Activated CD4-positive, alpha-beta T cell treated with anti-CD3 and anti-CD28 coated beads for 48 hours (primary cell): Measurements from ENCODE around the gene TAF15.

ENCODE experiments used
- DNase-seq: peaks from one replicate; pipeline ENCODE4 v3.0.0-alpha.2; 2020

The TAF15 gene

DNA sequence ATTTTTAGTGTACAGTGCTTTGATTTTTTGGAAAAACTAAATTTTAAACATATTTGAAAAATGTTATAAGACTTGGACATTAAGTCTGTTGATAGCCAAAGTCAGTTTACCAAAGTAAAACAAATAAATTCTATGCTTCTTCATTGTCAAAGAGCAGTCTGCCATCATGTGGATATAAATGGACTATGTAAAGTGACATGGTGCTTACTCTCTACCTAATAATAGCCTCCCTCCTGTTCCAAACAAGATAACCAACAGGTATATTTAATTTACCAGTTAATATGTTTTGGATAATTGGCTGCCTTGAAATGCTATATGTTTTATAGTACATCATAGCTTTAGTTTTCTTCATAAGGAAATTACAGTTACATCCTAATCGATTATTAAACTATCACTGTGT lies 15.9 kb downstream of the TAF15 start:
- DNase-seq = no peak

DNA sequence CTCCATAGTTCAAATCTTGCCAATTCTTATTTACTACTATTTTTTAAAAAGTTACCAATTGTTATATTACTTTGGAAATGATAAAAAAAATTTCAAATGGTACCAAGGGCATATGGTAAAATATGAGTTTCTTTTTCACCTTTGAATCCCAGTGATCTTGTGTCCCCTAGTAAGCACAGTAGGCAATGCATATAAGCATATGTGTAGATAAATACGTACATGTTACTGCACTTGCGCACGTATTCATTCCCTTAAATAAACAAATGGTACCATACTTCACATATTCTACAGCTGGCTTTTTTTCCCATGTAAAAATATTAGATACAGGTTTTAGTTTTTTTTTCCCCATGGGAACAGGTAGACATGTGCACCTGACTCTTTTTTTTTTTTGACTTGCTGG lies 31.8 kb downstream of the TAF15 start:
- no peak for DNase-seq

DNA sequence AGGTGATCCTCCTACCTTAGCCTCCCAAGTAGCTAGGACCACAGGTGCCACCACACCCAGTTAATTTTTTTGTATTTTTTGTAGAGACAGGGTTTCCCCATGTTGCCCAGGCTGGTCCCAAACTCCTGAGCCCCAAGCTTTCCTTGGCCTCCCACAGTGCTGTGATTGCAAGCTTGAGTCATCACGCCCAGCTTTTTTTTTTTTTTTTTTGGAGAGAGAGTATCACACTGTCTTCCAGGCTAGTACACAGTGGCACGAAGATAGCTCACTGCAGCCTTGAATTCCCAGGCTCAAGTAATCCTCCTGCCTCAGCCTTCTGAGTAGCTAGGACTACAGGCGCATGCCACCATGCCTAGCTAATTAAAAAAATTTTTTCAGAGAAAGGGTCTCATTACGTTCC lies 32.2 kb downstream of the TAF15 start:
- no peak for DNase-seq

DNA sequence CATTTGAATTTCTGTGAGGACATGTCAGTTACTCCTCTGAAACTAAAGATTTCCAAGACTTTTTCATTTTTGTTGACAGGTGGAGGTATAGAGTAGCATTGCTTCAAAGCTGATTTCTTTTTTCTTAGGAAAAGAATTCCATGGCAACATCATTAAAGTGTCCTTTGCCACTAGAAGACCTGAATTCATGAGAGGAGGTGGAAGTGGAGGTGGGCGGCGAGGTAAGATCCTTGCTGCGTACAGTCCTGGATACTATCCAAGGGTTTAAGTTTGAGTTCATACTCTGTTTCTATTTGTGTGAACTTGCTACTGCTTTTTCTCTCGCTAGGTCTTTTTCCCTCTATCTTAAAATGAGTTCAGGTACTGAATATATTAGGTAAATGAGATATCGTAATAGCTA lies 33.0 kb downstream of the TAF15 start:
- DNase-seq = no peak

DNA sequence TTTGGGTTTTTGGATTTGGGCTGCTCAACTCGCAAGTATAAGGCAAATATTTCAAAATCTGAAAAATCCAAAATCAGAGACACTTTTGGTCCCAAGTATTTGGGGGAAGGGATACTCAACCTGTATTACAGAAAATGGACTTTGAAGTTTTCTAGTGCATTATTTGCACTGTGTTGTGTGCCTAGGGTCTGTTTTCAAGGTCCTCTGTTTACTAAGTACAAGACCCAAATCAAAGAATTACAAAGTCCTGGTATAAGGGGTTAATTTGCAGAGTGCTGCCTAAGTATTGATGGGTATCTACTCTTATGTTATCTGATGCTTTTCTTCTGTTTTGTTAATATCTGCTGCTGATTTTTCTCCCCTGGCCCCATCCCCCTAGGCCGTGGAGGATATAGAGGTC lies 34.4 kb downstream of the TAF15 start:
- DNase-seq = no peak

DNA sequence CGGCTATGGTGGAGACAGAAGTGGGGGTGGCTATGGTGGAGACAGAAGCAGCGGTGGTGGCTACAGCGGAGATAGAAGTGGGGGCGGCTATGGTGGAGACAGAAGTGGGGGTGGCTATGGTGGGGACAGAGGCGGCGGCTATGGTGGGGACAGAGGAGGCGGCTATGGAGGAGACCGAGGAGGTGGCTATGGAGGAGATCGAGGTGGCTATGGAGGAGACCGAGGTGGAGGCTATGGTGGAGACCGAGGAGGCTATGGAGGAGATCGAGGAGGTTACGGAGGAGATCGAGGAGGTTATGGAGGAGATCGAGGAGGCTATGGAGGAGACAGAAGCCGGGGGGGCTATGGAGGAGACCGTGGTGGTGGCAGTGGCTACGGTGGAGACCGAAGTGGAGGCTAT lies 35.3 kb downstream of the TAF15 start:
- no peak for DNase-seq

DNA sequence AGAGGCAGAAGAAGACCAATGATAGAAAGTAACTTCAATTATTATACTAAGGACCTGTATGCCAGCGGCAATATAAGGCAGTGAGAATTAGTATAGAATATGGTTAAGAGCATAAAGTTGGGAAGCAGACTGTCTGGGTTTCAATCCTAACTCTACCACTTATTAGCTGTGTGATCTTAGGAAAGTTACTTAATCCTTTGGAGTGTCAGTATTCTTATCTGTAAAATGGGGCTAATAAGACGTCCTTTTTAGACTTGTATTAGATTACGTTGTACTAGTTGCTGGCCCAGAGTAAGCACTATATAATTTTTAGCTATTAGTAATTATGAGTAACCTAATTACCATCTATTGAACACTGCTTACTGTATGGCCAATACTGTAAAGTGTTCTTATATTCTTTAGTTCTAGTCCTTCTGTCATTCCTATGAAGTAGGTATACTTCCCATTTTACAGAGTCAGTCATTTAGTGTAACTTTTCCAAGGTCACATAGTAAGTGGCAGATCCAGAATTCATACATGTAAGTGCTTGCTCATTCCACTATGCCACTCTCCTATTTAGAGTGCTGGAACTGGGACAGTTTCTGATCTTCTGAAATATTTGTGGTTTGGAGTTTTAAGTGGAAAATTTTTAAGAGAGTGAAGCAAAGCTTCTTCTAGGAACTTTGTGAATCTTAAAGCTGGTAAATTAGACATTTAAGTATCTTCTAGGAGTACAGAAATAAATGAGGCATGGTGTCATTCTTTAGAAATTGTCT lies 36.9 kb downstream of the TAF15 start:
- no peak for DNase-seq

DNA sequence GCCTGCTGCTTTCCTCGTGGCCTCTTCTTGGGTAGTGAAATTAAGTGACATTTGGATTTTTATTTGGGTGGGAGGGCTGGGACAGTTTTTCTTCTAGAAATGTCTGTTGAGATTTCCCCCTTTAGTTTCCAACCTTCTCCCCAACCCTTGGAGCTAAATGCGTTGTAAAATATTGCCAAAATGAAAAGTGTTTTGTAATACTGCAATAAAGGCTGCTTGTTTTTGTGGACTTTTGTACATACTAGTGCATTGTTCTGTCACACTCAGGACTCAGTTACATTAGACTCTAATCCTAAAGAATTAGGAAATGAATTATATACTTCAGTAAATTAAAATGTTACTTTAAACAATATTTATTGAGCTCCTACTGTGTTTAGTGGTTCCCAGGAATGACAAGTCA lies 37.7 kb downstream of the TAF15 start:
- DNase-seq = no peak

DNA sequence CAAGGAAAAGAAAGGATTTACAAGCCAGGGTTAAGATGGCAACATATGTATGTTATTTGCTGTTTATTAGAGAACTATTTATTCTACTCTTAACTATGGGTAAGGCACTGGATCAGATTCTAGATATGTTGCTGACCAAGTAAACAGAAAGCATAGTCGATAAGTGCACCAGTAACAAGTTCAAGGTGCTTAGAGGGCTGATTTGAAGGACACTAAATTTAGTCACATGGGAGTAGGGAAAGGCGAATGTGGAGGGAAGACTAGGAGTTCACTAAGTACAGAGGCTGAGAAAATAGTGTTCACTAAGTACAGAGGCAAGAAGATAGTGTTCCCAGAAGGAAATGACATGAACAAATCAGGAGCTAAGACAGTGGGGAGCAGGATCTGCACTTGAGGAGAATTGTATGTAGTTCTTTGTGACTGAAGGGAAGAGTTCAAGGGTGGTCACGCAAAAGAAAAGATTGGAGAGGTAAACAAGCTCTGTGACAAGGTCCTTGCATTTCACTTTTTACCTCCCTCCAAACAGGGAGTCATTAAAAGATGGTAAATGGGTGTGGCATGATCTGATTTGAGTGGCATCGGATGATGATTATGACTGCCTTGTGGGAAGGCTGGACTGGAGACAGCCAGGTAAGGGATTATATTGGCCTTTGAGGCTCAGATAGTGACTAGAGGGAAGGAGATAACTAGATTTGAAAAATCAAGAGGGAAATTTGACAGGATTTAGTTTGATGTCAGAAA lies 38.5 kb downstream of the TAF15 start:
- DNase-seq = no peak

DNA sequence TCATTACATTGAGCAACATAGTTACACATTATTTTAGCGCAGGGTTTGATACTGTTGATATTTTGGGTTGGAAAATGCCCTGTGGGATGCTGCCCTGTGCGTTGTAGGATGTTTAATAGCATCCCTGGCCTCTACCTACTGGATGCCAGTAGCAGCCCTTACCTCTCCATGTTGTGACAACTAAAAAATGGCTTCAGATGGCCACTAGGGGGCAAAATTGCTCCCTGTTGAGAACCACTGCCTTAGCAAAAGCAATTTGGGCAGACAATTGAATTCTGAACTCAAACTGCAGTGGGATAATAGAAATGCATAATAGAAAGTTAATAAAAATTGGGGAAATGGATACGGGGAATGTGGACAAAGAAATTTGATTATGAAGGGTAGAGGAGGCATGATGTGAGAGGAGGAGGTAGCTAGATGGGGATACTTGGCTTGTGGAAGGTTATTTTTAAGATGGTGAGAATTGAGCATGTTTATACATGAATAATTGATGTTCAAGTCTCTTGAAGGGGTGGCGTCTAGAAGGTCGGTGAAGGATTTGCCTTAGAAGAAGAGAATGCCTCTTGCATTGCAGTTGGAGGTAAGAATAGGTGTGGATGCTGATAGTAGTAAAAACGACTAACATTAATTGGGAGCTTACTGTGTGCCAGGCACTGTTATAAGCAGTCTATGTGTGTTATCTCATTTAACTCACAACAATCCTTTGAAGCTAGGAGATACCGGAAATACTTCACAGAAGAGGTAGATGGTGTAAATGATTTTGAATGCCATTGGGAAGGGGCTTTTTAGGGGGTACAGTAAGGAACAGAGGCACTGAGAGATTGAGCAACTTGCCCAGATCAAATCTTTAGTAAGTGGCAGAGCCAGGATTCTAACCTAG lies 40.4 kb downstream of the TAF15 start:
- DNase-seq = peak; percentile 65

DNA sequence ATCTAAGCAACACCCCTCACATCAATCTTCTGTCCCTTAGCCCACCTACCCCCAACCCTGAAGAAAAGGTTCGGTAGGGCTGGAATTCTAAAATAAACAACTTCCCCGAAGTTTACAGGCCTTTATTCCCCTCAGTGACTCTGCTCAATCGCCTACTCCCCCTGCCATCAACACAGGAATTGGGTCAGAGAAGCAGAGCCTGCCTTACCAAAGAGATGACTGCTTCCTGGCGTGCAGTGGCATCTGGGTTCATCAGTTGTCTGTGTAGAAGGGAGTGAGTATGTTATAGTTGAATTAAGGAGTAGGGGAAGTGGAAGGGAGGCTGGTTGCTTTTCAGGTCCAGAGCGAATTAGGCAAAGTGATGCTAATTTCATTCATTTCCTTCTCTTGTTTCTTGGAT lies 46.7 kb downstream of the TAF15 start:
- no peak for DNase-seq

DNA sequence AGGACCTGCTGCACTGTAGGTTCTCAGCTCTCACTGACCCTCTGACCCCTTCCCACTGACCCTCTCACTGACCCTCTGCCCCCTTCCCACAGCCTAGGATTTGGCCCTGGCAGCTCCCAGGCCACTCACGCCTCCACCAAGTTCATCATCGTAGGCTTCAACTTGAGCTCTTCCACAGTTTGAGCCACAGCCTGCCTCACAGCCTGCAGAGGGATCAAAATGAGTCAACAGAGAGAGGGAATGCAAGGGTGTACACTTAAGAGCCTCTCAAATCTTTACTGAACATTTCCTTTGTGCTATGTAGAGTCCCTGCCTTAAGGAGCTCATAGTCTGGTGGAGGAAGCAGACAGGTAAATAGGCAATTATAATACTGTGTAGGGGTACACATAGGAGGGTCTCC lies 47.3 kb downstream of the TAF15 start:
- no peak for DNase-seq

DNA sequence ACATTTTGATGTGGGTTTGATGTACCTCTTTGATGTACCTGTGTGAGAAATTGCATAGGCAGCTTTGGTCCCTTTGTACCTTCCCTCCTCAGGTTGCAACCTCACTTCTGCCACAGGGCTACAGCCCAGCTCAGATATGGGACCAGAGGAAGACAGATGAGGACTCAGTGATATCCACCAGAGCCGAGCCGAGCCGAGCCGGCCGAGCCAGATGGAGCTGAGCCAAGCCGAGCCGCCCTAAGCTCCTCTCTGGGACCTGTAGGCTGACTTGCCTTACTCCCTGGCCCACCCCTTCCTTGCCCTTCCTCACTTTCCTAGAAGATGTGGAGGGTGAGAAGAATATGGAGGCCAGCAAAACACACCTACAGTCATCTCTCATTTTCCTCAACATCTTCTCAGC lies 55.6 kb downstream of the TAF15 start:
- DNase-seq = no peak

DNA sequence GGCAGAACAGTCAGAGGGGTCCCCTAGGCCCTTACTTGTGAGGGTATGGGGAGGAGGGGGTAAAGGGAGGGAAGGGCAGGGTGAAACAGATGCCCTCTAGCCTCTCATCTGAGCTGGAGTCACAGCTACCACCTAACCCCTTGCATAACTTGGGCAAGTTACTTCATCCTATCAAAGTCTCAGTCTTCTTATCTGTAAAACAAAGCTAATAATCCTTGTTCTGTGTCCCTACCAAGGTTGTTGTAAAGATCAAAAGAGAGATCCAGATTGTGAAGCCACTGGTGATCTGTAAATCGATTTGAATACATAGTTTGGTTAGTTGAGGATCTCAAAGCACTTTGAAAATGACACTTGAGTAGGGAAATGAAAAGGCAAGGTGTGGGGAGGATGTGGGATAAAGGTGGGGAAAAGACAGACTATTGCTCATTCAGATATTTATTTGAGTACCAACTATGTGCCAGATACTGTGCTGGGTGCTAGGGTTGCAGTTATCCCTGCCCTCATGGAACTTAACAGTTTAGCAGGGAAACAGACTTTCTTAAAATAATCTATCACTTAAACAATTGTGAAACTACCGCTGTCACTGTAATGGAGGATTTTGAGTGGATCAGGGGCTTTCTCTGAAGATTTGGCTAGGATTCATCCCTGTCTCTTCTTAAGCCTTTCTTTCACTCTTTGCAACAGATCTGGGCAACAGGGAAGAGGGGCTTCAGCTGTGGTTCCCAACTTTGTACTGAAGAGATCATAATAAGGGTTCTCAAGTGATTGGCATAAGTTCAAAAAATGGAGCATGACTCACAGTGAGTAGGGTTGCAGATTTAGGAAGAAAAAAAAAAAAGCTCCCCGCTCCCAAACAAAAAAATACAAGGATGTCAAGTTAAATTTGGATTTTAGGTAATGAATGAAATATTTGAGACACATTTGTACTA lies 56.4 kb downstream of the TAF15 start:
- DNase-seq = no peak

DNA sequence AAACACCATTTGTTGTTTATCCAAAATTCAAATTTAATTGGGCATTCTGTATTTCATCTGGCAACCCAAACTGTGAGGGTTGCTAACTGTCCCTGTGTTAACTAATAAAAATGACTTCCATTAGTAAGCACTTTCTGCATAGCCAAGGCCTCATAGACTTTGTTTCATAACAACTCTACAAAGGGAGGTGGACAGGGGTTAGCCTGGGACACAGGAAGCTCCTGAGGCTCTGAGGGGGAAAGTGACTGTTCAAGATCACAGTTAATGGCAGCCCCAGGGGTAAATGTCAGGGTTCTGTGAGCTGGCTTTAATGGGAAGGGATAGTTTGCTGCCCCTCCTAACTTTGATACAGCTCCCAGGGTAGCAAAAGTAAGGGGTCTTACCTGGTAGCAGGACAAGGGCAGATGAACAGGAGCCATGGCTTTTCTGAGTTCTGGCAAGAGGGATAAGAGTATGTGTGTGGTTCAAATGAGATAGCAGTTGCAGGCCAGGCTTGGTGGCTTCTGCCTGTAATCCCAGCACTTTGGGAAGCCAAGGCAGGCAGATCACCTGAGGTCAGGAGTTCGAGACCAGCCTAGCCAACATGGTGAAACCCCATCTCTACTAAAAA lies 57.2 kb downstream of the TAF15 start:
- DNase-seq = no peak

DNA sequence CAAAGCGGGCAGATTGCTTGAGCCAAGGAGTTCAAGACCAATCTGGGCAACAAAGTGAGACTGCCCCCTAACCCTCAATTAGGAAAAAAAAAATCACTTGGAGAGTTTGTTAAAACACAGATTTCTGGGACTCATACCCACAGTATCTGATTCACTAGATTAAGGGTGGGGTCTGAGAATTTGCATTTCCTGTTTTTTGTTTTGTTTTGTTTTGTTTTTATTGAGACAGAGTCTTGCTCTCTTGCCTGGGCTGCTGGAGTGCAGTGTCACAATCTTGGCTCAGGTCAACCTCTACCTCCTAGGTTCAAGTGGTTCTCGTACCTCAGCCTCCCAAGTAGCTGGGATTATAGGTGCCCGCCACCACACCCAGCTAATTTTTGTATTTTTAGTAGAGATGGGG lies 58.3 kb downstream of the TAF15 start:
- DNase-seq = no peak

DNA sequence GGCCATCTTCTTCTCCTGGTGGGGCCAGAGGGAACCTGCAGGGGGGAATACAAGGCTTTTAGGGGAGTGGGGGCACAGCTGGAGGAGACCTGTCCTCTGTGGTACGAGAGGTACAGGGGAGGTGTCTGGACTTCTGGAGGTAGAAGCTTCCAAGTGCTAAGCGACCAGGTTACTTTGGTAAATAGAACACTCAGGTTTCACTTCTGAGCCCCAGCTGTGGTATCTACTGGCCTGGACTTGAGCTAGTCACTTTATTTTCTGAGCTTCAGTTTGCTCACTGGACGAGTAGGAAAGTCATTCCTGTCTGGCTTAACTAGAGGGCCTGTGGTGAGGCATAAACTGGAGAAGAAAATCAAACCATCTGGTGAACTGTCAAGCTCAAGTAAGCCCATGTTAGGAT lies 59.5 kb downstream of the TAF15 start, which contains the start of gene HEATR9:
Gene HEATR9 (minus strand): TSS at position 155 of the 400 bp plus-strand sequence. CDS start 149 bp downstream, at position 6.
- no peak for DNase-seq

DNA sequence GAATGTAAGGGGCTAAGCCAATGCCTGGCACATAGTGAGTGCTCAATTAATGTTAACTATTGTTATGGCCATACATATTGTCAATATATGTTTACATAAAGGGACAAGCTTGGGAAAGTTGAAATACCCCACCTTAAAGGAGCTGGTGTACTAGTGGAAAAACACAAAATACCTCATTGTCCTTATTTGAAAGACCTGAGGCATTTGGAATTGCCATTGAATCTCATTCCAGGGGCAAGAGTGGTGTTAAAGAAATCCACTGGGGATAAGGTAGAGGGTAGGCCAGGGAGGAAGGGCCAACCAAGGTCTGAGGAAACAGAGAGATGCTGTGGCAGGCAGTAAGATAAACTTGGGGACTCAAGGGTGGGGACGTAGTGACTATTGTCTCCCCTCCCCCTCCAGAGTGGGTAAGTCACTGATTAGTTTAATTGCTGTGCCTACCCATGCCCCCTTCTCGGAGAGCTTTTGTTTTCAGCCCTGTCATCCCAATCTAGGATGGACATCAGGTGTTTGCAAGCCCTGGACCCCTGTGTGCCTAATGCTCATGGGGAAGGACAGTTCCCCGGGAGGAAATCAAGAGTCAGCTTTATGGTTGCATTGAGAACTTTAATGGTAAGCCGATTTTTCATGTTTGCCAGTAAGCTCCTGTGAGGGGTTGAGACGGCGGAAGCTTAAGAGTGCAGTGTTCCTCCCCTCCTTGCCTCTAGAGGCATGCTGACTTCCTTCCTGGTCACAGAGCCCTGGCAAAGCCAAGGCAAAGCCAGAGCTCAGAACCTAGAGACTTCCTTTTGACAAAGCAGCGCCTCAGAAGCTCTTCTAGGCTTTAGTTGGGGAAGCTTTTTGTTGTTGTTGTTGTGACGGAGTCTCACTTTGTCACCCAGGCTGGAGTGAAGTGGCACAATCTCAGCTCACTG lies 61.9 kb downstream of the TAF15 start:
- peak; percentile 40 for DNase-seq

DNA sequence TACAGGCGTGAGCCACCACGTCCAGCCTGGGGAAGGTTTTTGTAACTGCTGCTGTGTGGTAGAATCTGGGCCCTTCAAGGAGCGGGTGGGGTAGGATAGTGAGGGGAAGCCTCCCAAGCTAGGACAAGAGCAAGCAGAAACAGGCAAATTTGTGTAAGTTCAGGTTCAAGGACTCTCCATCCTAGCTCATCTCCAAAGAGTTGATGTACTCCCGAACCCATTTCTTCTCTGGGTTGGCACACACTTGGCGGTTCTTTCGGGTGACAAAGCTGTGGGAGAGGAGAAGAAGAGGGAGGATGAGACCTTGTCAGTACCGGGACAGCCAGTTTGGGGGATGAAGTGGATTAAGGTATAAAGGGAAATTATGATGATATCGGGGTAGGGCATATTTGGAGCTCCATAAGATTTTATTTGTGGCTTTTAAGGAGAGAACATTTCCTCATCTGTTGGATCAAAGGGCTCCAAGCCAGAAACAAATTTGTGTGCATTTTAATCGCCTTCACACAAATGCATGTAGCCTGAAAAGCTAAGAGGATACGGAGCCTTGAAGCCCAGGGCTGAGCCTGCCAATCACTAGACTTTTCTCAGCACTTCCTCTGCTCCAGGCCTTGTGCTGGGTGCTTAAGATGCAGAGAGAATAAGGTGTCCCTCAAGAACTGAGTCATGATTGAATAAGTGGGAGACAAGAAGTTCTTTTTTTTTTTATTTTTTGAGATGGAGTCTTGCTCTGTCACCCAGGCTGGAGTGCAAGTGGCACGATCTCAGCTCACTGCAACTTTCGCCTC lies 63.1 kb downstream of the TAF15 start:
- DNase-seq = no peak
